GM12874 (cell line): Measurements from ENCODE around the gene KIF6.

Experiments
- CTCF ChIP-seq: IDR thresholded peaks from 2 replicates; pipeline ENCODE4 v1.5.1; 2011; ENCODE audit warnings: low read depth, mild to moderate bottlenecking, control low read depth, low read length, moderate library complexity; ENCODE audit not compliant: insufficient read depth

The KIF6 gene

GRCh38 chr6:39360378-39360777, 364.8 kb downstream of the KIF6 start:
- TF ChIP-seq CTCF: no peak

GRCh38 chr6:39357998-39358686, 367.1 kb downstream of the KIF6 start:
- no peak for TF ChIP-seq CTCF

- TF ChIP-seq CTCF: no peak
These were observed 371.4 kb downstream of the KIF6 start for GRCh38 chr6:39353698-39354315.

GRCh38 chr6:39350723-39351505, 374.3 kb downstream of the KIF6 start:
- TF ChIP-seq CTCF: no peak

GRCh38 chr6:39348740-39349139, 376.5 kb downstream of the KIF6 start:
- no peak for TF ChIP-seq CTCF

GRCh38 chr6:39347906-39348585, 377.2 kb downstream of the KIF6 start:
- peak; percentile 85 for TF ChIP-seq CTCF

GRCh38 chr6:39347206-39347605, 378.0 kb downstream of the KIF6 start:
- TF ChIP-seq CTCF: no peak
